HG03558 (cell line): ENCODE measurements around the gene PRRC1.

Experiments used
- ATAC-seq: cut with Tn5 transposase; IDR thresholded peaks from one replicate; pipeline ENCODE4 v1.9.1; 2021; ENCODE audit warnings: moderate number of reproducible peaks; ENCODE audit not compliant: unreplicated experiment; ENCODE audit errors: extremely low read depth

The PRRC1 gene

GRCh38 chr5:127517480-127518318 lies at the start of gene PRRC1:
Gene PRRC1, plus strand, starts transcription at chr5:127517640. Its CDS starts 5,840 bp downstream, at chr5:127523480.
- ATAC-seq = peak; percentile 78

DNA sequence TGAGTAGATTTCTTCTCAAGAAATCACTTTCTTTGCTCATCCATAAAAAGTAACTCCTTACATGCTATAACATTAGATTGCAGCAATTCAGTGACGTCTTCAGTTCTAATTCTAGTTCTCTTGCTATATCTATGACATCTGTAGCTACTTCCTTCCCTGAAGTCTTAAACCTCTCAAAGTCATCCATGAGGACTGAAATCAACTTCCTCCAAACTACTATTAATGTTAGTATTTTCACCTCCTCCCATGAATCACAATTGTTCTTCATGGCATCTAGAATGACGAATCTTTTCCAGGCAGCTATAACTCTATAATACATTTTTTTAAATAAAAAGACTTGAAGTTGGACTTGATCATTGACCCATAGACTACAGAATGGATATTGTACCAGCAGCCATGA lies 46.2 kb upstream of the PRRC1 start:
- no peak for ATAC-seq

DNA sequence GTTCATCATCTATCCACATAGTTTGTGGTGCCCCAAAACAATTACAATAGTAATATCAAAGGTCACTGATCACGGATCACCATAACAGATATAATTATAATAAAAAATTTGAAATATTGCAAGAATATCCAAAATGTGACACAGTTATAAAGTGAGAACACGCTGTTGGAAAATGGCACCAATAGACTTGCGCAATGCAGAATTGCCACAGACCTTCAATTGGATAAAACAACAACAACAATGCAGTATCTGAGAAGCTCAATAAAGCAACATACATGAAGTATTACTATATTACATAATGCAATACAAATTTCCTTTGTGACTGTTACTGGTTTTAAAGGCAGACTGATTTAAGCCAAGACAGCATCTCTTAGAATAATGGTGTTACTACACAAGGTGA lies 44.7 kb upstream of the PRRC1 start:
- no peak for ATAC-seq

DNA sequence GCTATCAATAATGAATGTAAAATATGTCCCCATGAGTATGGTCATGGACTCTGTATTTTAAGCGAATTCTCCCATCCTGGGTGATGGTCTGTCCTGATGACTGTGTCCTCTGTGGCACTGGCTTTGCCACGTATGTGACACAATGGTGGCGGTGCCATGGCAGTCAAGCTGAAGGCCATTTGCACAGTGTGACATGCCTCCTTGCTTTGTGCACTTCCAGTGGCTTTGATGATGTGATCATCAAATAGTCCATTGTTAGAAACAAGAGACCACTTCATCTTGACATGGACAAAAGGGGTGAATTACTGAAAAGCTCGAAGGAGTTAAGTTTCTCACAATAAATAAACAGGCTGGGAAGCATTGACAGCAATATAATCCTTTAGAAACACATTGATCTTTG lies 31.0 kb upstream of the PRRC1 start:
- no peak for ATAC-seq

DNA sequence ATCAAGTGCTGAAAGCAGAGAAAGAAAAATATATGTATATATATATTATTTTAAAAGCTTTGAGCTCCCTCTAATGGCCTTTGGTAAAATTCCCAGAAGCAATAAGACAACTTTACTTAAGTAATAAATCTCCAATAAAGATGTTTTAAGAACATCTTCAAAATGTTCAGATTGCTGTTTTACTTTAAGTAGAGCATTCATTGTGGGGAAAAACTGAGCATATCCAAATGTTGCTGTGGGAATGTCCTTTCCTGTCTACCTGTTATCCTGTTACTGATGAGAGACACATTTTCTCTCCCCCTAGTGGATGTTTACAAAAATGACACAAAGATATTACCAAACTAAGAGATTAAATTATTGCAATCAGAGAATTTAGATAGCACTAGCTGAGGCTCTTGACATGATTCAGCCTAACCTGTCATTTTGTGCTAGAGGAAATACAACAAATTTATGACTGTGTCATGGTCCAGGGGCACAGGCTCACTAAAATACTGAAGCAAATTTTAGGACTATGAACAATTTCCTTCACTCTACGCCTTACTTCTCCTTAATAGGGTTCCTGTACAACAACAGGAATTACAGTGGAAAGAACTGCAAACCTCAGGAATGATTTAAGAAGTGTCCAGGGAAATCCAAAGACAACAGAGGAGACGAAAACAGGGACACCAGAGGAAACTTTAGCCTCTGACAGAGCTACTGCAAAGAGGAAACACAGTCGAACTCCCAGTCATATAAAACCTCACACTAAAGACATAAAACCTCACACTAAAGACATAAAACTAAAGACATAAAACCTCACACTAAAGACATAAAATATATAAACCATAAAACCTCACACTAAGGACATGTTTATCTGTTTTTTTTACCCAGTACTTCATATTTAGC lies 24.3 kb upstream of the PRRC1 start:
- ATAC-seq = peak; percentile 80

DNA sequence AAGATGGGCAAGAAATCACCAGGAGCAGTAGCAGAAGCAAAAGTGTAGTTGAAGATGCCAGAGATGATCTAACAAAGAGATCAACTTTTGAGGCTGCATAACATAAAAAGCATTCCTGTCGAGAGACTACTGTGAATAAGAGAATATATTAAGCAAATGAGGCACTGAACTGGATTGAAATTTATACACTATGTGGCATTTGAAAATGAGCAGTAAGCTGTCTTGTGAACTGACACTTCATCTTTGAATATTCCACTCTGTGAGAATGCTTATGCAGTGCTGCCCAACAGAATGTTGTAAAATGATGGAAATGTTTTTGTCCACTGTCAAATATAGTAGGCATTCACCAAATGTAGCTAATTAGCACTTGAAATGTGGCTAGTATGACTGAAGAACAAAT lies 18.9 kb upstream of the PRRC1 start:
- ATAC-seq = no peak

- ATAC-seq = no peak
Measured at GRCh38 chr5:127505905-127506304, 11.5 kb upstream of the PRRC1 start.

DNA sequence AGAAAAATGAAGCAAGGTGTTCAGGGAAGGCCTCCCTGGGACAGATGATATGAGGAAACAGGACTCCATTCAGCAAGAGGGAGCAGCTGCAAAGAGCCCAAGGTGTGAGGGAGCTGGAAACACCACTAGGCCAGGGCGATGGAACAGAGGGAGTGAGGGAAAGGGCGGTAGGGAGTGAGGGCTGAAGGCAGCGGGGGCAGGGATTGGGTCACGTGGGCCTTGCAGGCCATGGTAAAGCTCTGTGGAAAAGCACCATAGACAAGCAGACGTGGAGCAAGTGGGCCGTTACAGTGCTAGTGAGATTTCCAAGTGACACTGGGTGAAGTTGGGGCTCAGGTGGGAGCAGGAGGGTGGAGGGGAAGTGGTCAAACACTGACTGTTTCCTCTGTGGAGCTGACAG lies 10.8 kb upstream of the PRRC1 start:
- ATAC-seq = no peak

- no peak for ATAC-seq
Measured at GRCh38 chr5:127508644-127509373, 8.6 kb upstream of the PRRC1 start.

- no peak for ATAC-seq
Measured at GRCh38 chr5:127513408-127513970, 4.0 kb upstream of the PRRC1 start.

DNA sequence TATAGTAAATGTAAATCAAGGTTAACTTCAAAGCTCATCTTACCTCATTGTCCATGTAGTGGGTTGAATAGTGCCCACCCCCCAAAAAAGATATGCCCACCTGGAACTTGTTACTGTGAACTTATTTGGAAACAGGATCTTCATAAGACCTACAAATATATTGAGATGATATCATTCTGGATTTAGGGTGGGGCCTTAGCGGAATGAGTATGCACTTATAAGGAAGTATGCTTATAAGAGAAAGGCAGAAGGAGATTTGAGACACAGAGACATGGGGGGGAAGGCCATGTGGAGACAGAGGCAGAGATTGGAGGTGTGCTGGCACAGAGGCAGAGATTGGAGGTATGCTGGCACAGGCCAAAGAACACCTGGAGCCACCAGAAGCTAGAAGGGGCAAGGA lies 2.6 kb upstream of the PRRC1 start:
- no peak for ATAC-seq

- ATAC-seq = no peak
Measured at GRCh38 chr5:127515693-127516440, 1.6 kb upstream of the PRRC1 start.

GRCh38 chr5:127517110-127517479 lies 345 bp upstream of the PRRC1 start:
- peak; percentile 5 for ATAC-seq

DNA sequence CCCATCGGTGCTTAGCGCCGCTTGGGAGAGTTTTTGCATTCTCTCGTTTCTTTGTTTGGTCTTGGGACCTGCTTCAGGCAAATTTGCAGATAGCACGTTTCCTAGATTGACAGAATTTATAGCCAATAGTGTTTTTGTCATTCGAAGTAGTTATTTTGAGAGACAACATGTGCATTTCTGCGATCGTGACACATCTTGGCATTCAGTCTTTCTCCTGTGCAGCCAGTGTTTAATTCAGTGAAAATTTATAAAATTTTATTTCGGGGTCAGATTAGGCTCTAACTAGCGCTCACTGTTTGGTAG lies 830 bp downstream of the PRRC1 start:
- peak; percentile 13 for ATAC-seq

- ATAC-seq = no peak
Measured at GRCh38 chr5:127519527-127519926, 2.1 kb downstream of the PRRC1 start.

GRCh38 chr5:127521138-127521770 lies 3.8 kb downstream of the PRRC1 start:
- ATAC-seq = no peak

- no peak for ATAC-seq
Measured at GRCh38 chr5:127525181-127525580, 7.7 kb downstream of the PRRC1 start.

GRCh38 chr5:127529904-127530682 lies 12.7 kb downstream of the PRRC1 start:
- no peak for ATAC-seq

DNA sequence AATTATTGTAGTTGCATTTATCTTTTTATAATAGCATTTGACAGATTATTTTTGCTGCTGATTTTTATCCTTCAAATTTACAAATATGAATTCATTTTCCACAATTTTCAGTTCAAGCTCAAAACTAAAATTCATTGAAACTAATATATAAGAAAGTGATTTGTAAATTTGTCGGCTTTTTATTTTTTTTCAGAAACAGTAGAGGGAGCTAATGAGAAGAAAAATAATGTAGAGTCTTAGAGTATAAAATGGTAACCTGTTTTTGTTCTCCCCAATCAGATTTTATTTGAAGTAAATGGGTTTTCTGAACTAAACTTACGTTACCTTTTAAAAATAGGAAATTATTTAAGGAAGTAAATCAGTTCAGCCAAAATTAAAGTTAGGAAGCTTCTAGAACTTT lies 19.2 kb downstream of the PRRC1 start:
- ATAC-seq = no peak
